Progenitor cell of endocrine pancreas (in vitro differentiated cells): Measurements from ENCODE around the gene STX1B. TPM values are rescaled to one million over a fixed set of nuclear protein-coding genes. Genes with fewer than 3 reads are reported as not detected.

Experiments
- DNase-seq: peaks from one replicate; pipeline ENCODE4 v3.0.0; 2021; ENCODE audit warnings: low spot score; ENCODE audit not compliant: unreplicated experiment
- H3K27ac Mint-ChIP-seq: 2 replicates; pipeline ENCODE4 v1.8.0; 2021; ENCODE audit warnings: mild to moderate bottlenecking, moderate library complexity, mixed read lengths
- H3K27me3 Mint-ChIP-seq: 2 replicates; pipeline ENCODE4 v1.8.0; 2021; ENCODE audit warnings: mixed read lengths
- H3K36me3 Mint-ChIP-seq: 2 replicates; pipeline ENCODE4 v1.8.0; 2022; ENCODE audit warnings: mixed read lengths; ENCODE audit not compliant: insufficient read depth
- H3K4me1 Mint-ChIP-seq: 2 replicates; pipeline ENCODE4 v1.8.0; 2021; ENCODE audit warnings: low read depth, mixed read lengths
- H3K4me3 Mint-ChIP-seq: 2 replicates; pipeline ENCODE4 v1.8.0; 2021; ENCODE audit warnings: low read depth, mild to moderate bottlenecking, moderate library complexity, mixed read lengths
- H3K9me3 Mint-ChIP-seq: 2 replicates; pipeline ENCODE4 v1.8.0; 2021; ENCODE audit warnings: low read depth, mixed read lengths
- CTCF ChIP-seq: fragments of 200-600 bp; sonication (generic); IDR thresholded peaks from one replicate; pipeline ENCODE4 v1.5.0; 2021; ENCODE audit warnings: antibody characterized with exemption, mild to moderate bottlenecking; ENCODE audit not compliant: unreplicated experiment
- total RNA-seq: library from RNA; stranded (reverse); gene quantifications from 2 replicates; pipeline ENCODE4 v1.2.1, GENCODE V29; 2021

Gene STX1B
- total RNA-seq, 1 donor from 2014 or later: 1.0 TPM

- no peak for TF ChIP-seq CTCF
- no peak for DNase-seq
- Mint-ChIP-seq H3K9me3 (no peaks in the 10 kb centered on the region), H3K4me1 (peaks cover 2% of the 10 kb centered on the region), H3K36me3 (no peaks in the 10 kb centered on the region), H3K27ac (no peak overlapping the region), H3K4me3 (peak overlapping the region; percentile 40), H3K27me3 (peaks cover 64% of the 10 kb centered on the region)
These were observed 399 bp downstream of the STX1B start for GRCh38 chr16:31009894-31010584.

GRCh38 chr16:31009120-31009519, 1.3 kb downstream of the STX1B start:
- Mint-ChIP-seq H3K9me3 (no peaks in the 10 kb centered on the region), H3K27me3 (peaks cover 57% of the 10 kb centered on the region), H3K4me1 (peaks cover 2% of the 10 kb centered on the region), H3K36me3 (no peaks in the 10 kb centered on the region), H3K27ac (no peak overlapping the region), H3K4me3 (no peak overlapping the region)
- no peak for TF ChIP-seq CTCF
- DNase-seq: no peak

DNA sequence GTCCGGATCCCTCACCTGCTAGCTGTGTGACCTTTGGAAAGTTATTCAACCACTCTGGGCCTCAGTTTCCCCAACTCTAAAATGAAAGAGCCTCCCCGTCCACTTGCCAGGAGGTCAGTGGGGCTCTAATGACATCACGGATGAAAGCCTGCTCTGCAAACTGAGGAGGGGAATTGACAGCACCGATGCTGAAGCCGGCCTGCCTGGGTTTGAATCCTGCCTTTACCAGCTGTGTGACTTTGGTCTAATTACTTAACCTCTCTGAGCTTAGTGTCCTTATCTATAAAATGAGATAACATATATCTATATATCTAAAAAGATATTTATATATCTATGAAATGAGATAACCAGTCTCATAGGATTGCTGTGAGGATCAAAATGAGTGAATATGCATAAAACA, 1.9 kb downstream of the STX1B start:
- H3K9me3 Mint-ChIP-seq: no peaks in the 10 kb centered on the region
- H3K4me3 Mint-ChIP-seq: no peak overlapping the region
- H3K4me1 Mint-ChIP-seq: peaks cover 2% of the 10 kb centered on the region
- no peak for DNase-seq
- no peaks in the 10 kb centered on the region for H3K36me3 Mint-ChIP-seq
- TF ChIP-seq CTCF: no peak
- no peak overlapping the region for H3K27ac Mint-ChIP-seq
- peaks cover 54% of the 10 kb centered on the region for H3K27me3 Mint-ChIP-seq

- no peak for TF ChIP-seq CTCF
- Mint-ChIP-seq H3K36me3 (no peaks in the 10 kb centered on the region), H3K4me1 (peaks cover 2% of the 10 kb centered on the region), H3K9me3 (no peaks in the 10 kb centered on the region), H3K27ac (no peak overlapping the region), H3K27me3 (peaks cover 54% of the 10 kb centered on the region), H3K4me3 (no peak overlapping the region)
- DNase-seq: no peak
These were observed 2.3 kb downstream of the STX1B start for GRCh38 chr16:31008149-31008548.

DNA sequence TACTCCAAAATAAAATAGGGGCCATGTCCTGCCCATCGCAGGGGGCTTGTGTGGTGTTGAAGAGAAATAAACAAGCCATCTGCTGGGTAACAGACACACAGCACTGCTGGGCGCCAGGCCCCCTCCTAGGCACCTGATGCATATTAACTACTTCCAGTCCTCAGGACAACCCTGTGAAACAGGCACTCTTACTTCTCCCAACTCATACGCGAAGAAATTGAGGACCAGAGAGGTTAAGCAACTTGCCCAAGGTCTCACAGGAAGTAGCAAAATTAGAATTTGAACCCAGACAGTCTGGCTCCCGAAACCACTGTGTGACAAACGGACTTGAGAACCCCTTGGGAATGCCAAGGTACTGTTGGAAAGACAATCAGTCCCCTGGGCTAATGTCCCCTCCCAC, 2.8 kb downstream of the STX1B start:
- Mint-ChIP-seq H3K9me3 (no peaks in the 10 kb centered on the region), H3K36me3 (no peaks in the 10 kb centered on the region), H3K4me1 (peaks cover 2% of the 10 kb centered on the region), H3K27ac (no peak overlapping the region), H3K4me3 (no peak overlapping the region), H3K27me3 (peaks cover 49% of the 10 kb centered on the region)
- DNase-seq: no peak
- no peak for TF ChIP-seq CTCF
